ENCODE results near the gene VAV2. TPM values are rescaled to one million over a fixed set of nuclear protein-coding genes. Genes with fewer than 3 reads are reported as not detected.

Gene VAV2
- total RNA-seq, 1 experiment from 2014 or later, result 9.7 TPM

- Histone ChIP-seq H2AFZ (ENCODE audit: low read length) (no peak overlapping the region), H3K27ac (ENCODE audit: low read length) (no peak overlapping the region), H3K36me3 (ENCODE audit: low read depth, low read length) (no peaks in the 10 kb centered on the region), H3K4me3 (ENCODE audit: low read length) (no peak overlapping the region), H3K9ac (ENCODE audit: low read length) (no peak overlapping the region), H3K9me2 (replicated peaks; ENCODE audit: low read length) (no peaks in the 10 kb centered on the region), H3K79me2 (ENCODE audit: low read length) (peaks cover 19% of the 10 kb centered on the region), H3K4me2 (ENCODE audit: low read length) (no peak overlapping the region), H3K27me3 (ENCODE audit: low read length) (no peaks in the 10 kb centered on the region), H3K9me3 (ENCODE audit: low read length) (no peaks in the 10 kb centered on the region), H3F3A (ENCODE audit: low read length, unreplicated experiment) (peaks cover 6% of the 10 kb centered on the region), H3K4me1 (ENCODE audit: insufficient read depth, low read length) (peaks cover 21% of the 10 kb centered on the region), H4K20me1 (ENCODE audit: low read length) (no peaks in the 10 kb centered on the region)
- ChIA-PET POLR2A (ENCODE audit: unreplicated experiment) (interaction anchor here (0.5 kb wide), 1 partner anchor 128 kb away, joined by 3 read pairs; no protein-coding TSS in a partner anchor), CTCF (no interaction called here)
- BruUV-seq (replicated peaks), result no TSS peak
- DNase-seq (no peak), ATAC-seq (no peak)
- TF ChIP-seq EZH2phosphoT487 (IDR thresholded peaks at IDR 0.05; ENCODE audit: borderline replicate concordance, low read length) (no peak), CTCF (conservative IDR thresholded peaks at IDR 0.05; ENCODE audit: low read depth, low read length) (no peak), EZH2 (IDR thresholded peaks at IDR 0.05; ENCODE audit: low read length, unreplicated experiment) (no peak)
- intact Hi-C loops (cut with micrococcal nuclease), result no loop called here
These were observed 113.7 kb downstream of the VAV2 start for GRCh38 chr9:133878402-133878801.

- DNase-seq (no peak), ATAC-seq (no peak)
- ChIA-PET CTCF (no interaction called here), POLR2A (ENCODE audit: unreplicated experiment) (interaction anchor here (0.5 kb wide), 1 partner anchor 128 kb away, joined by 3 read pairs; no protein-coding TSS in a partner anchor)
- peaks cover 23% of the 10 kb centered on the region for H3K79me2 ChIP-seq (ENCODE audit: low read length)
- peaks cover 25% of the 10 kb centered on the region for H3K4me1 ChIP-seq (ENCODE audit: insufficient read depth, low read length)
- peaks cover 6% of the 10 kb centered on the region for H3F3A ChIP-seq (ENCODE audit: low read length, unreplicated experiment)
- H3K9ac ChIP-seq (ENCODE audit: low read length), result no peak overlapping the region
- H3K4me2 ChIP-seq (ENCODE audit: low read length), result no peak overlapping the region
- H3K36me3 ChIP-seq (ENCODE audit: low read depth, low read length), result no peaks in the 10 kb centered on the region
- no peak overlapping the region for H2AFZ ChIP-seq (ENCODE audit: low read length)
- intact Hi-C loops (cut with micrococcal nuclease), result no loop called here
- no peaks in the 10 kb centered on the region for H4K20me1 ChIP-seq (ENCODE audit: low read length)
- H3K27ac ChIP-seq (ENCODE audit: low read length), result no peak overlapping the region
- TF ChIP-seq CTCF (conservative IDR thresholded peaks at IDR 0.05; ENCODE audit: low read depth, low read length) (no peak), EZH2phosphoT487 (IDR thresholded peaks at IDR 0.05; ENCODE audit: borderline replicate concordance, low read length) (no peak), EZH2 (IDR thresholded peaks at IDR 0.05; ENCODE audit: low read length, unreplicated experiment) (no peak)
- BruUV-seq (replicated peaks), result no TSS peak
- H3K9me2 ChIP-seq (replicated peaks; ENCODE audit: low read length), result no peaks in the 10 kb centered on the region
- no peaks in the 10 kb centered on the region for H3K9me3 ChIP-seq (ENCODE audit: low read length)
- H3K27me3 ChIP-seq (ENCODE audit: low read length), result no peaks in the 10 kb centered on the region
- no peak overlapping the region for H3K4me3 ChIP-seq (ENCODE audit: low read length)
These were observed 114.2 kb downstream of the VAV2 start for GRCh38 chr9:133877967-133878366.

GRCh38 chr9:133877327-133877726 lies 114.8 kb downstream of the VAV2 start:
- Histone ChIP-seq H2AFZ (ENCODE audit: low read length) (no peak overlapping the region), H3K9me2 (replicated peaks; ENCODE audit: low read length) (no peaks in the 10 kb centered on the region), H3K4me1 (ENCODE audit: insufficient read depth, low read length) (peaks cover 25% of the 10 kb centered on the region), H3K79me2 (ENCODE audit: low read length) (peaks cover 27% of the 10 kb centered on the region), H4K20me1 (ENCODE audit: low read length) (no peaks in the 10 kb centered on the region), H3K36me3 (ENCODE audit: low read depth, low read length) (no peaks in the 10 kb centered on the region), H3K27ac (ENCODE audit: low read length) (no peak overlapping the region), H3K27me3 (ENCODE audit: low read length) (no peaks in the 10 kb centered on the region), H3F3A (ENCODE audit: low read length, unreplicated experiment) (peaks cover 6% of the 10 kb centered on the region), H3K4me3 (ENCODE audit: low read length) (no peak overlapping the region), H3K9me3 (ENCODE audit: low read length) (no peaks in the 10 kb centered on the region), H3K4me2 (ENCODE audit: low read length) (no peak overlapping the region), H3K9ac (ENCODE audit: low read length) (no peak overlapping the region)
- no peak for ATAC-seq
- intact Hi-C loops (cut with micrococcal nuclease), result no loop called here
- POLR2A ChIA-PET (ENCODE audit: unreplicated experiment), result no interaction called here
- TF ChIP-seq EZH2phosphoT487 (IDR thresholded peaks at IDR 0.05; ENCODE audit: borderline replicate concordance, low read length), result no peak
- no peak for TF ChIP-seq CTCF (conservative IDR thresholded peaks at IDR 0.05; ENCODE audit: low read depth, low read length)
- no peak for TF ChIP-seq EZH2 (IDR thresholded peaks at IDR 0.05; ENCODE audit: low read length, unreplicated experiment)
- no TSS peak for BruUV-seq (replicated peaks)
- no peak for DNase-seq
- CTCF ChIA-PET, result no interaction called here
